ENCODE results near the gene CYFIP1. TPM values are rescaled to one million over a fixed set of nuclear protein-coding genes. Genes with fewer than 3 reads are reported as not detected.

The CYFIP1 gene
- total RNA-seq, 4 donors from 2014 or later = 86.8 to 131 (median 105) TPM

DNA sequence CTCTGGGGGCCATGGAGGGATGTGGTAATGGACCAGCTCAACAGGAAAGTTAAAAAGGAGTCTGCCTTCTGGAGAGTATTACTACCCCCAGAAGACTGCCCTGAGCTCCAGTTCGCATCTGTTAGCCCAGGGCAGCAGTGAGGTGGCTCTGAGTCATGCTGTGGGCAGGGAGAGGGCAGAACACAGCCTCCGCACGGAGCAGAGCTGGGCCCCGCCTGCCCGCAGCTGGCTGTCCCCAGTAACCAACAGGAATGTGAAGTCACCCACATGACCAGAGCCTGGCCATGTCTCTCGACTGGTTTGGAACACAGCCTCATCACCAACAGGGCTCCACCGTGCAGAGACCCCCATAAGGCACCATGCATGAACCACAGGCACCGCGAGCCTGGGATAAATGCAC lies 62.1 kb downstream of the CYFIP1 start:
- 100% methylated on average over 5 of the region's 9 CpGs for WGBS
- peaks cover 42 to 88% (median 70%) of the 10 kb centered on the region in 4 donors for H3K36me3 ChIP-seq
- intact Hi-C loops (cut with DNase I) = no loop called here
- no peak for TF ChIP-seq POLR2A (IDR thresholded peaks at IDR 0.05; ENCODE audit: low read depth)
- H3K4me1 ChIP-seq = peaks cover 0 to 4% (median 0%) of the 10 kb centered on the region in 4 donors
- H3K4me3 ChIP-seq = no peak overlapping the region
- no peaks in the 10 kb centered on the region for H3K27me3 ChIP-seq
- DNase-seq (ENCODE audit: extremely low spot score) = no peak
- no peaks in the 10 kb centered on the region for H3K9me3 ChIP-seq
- H3K27ac ChIP-seq (replicated peaks in 1 of 4) = no peak overlapping the region

DNA sequence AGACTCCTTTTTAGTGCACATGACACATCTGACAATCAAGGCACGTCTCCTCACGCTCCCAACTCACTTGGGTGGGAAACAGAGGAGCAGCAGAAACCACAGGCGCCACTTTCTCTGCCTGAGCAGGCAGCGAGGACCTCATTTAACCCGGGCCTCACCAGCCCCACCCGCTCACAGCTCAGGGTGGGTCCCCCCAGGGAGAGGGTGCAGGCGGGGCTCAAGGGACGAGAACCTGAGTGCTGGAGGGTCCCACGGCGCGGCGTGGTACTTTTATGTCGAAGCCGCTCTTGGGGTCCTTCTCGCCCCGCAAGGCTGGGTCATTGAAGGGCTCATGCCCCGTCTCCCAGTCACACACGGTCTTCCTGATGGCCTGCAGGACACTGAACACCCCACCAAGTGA lies 62.6 kb downstream of the CYFIP1 start:
- intact Hi-C loops (cut with DNase I) = no loop called here
- Histone ChIP-seq H3K27ac (replicated peaks in 1 of 4) (no peak overlapping the region), H3K27me3 (no peaks in the 10 kb centered on the region), H3K4me1 (peaks cover 0 to 4% (median 0%) of the 10 kb centered on the region in 4 donors), H3K36me3 (peaks cover 47 to 88% (median 73%) of the 10 kb centered on the region in 4 donors), H3K9me3 (no peaks in the 10 kb centered on the region), H3K4me3 (no peak overlapping the region)
- TF ChIP-seq EP300 (IDR thresholded peaks at IDR 0.05) = no peak
- no peak for TF ChIP-seq POLR2AphosphoS5 (IDR thresholded peaks at IDR 0.05)
- TF ChIP-seq, protein P1, sequence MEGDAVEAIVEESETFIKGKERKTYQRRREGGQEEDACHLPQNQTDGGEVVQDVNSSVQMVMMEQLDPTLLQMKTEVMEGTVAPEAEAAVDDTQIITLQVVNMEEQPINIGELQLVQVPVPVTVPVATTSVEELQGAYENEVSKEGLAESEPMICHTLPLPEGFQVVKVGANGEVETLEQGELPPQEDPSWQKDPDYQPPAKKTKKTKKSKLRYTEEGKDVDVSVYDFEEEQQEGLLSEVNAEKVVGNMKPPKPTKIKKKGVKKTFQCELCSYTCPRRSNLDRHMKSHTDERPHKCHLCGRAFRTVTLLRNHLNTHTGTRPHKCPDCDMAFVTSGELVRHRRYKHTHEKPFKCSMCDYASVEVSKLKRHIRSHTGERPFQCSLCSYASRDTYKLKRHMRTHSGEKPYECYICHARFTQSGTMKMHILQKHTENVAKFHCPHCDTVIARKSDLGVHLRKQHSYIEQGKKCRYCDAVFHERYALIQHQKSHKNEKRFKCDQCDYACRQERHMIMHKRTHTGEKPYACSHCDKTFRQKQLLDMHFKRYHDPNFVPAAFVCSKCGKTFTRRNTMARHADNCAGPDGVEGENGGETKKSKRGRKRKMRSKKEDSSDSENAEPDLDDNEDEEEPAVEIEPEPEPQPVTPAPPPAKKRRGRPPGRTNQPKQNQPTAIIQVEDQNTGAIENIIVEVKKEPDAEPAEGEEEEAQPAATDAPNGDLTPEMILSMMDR (IDR thresholded peaks at IDR 0.05) = no peak
- 91% methylated on average over 3 of the region's 18 CpGs for WGBS
- DNase-seq (ENCODE audit: extremely low spot score) = no peak

DNA sequence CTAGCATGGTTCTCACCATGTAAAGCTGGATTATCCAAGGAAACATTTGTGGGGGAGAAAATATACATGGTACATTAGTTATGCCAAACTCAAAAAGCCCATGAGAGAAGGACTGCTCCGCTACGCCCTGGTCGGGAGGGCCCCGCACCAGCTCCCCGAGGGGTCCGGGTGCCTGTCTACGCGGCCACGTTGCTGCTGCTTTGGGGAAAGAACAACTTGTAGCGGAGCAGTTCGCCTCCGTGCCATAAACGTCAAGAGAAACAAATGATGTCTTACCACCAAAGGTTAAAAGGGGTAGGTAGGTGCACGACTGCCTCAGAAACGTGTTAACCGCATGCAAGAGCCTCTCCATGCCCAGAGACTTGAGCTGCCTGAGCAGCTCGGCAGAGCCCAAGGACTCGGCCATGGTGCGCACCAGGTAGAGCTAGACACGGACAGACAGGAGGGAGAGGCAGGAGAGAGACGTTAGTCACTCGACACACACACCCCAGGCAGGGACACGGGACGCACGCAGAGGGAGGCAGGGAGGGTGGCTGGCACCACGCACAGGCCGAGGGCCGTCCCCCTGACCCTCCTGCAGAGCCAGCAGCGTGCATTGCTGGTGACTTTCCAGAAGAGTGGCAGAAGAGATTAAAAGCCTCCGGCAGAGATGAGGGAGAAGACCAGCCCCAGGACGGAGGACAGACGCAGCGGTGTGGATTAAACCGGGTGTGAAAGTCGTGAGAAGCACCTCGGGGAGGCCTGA lies 63.4 kb downstream of the CYFIP1 start:
- 94% methylated on average over 35 of the region's 36 CpGs for WGBS
- Histone ChIP-seq H3K27ac (replicated peaks in 1 of 4) (no peak overlapping the region), H3K4me3 (no peak overlapping the region), H3K4me1 (peaks cover 0 to 4% (median 0%) of the 10 kb centered on the region in 4 donors), H3K36me3 (peaks cover 55 to 88% (median 74%) of the 10 kb centered on the region in 4 donors), H3K27me3 (no peaks in the 10 kb centered on the region), H3K9me3 (no peaks in the 10 kb centered on the region)
- no peak for TF ChIP-seq POLR2AphosphoS5 (IDR thresholded peaks at IDR 0.05)
- TF ChIP-seq, protein P1 (IDR thresholded peaks at IDR 0.05) = no peak
- TF ChIP-seq EP300 (IDR thresholded peaks at IDR 0.05) = no peak
- no peak for TF ChIP-seq POLR2A (IDR thresholded peaks at IDR 0.05; ENCODE audit: low read depth)
- intact Hi-C loops (cut with DNase I) = no loop called here
- no peak for DNase-seq (ENCODE audit: extremely low spot score)

DNA sequence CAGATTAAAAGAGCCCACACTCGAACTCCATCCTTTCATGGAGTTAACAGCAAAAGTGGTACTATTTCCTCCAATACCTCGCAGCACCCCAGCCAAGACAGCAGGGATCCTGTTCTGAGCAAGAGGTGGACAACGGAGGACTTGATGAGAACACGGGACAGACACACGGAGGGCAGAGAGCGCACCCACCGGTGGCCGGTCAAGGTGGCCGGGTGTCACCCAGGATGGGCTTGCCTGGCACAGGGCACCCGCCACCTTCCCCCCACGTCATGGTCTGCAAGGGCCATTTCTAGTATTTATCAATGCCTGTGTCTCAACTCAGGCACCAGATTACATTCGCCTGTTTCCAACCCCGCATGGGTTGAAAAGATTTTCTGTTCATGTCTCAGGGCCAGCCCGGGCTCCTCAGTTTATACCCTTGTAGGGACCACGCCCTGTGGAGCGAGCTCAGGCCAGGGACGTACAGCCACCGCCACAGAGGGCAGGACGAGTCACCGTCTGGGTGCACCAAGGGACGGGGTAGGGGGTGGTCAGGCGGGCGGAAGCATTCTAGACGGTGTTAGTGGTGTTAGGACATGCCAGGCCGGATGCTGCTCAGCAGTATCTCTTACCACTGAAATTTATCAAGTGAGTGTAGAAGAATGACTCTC lies 64.2 kb downstream of the CYFIP1 start:
- WGBS = 95% methylated on average over 25 of the region's 25 CpGs
- Histone ChIP-seq H3K4me1 (peaks cover 0 to 4% (median 0%) of the 10 kb centered on the region in 4 donors), H3K36me3 (peaks cover 63 to 90% (median 81%) of the 10 kb centered on the region in 4 donors), H3K27ac (replicated peaks in 1 of 4) (no peak overlapping the region), H3K4me3 (no peak overlapping the region), H3K27me3 (no peaks in the 10 kb centered on the region), H3K9me3 (no peaks in the 10 kb centered on the region)
- TF ChIP-seq, protein P1 (IDR thresholded peaks at IDR 0.05) = no peak
- TF ChIP-seq POLR2A (IDR thresholded peaks at IDR 0.05; ENCODE audit: low read depth) (no peak), EP300 (IDR thresholded peaks at IDR 0.05) (no peak), POLR2AphosphoS5 (IDR thresholded peaks at IDR 0.05) (no peak)
- no peak for DNase-seq (ENCODE audit: extremely low spot score)
- intact Hi-C loops (cut with DNase I) = no loop called here

DNA sequence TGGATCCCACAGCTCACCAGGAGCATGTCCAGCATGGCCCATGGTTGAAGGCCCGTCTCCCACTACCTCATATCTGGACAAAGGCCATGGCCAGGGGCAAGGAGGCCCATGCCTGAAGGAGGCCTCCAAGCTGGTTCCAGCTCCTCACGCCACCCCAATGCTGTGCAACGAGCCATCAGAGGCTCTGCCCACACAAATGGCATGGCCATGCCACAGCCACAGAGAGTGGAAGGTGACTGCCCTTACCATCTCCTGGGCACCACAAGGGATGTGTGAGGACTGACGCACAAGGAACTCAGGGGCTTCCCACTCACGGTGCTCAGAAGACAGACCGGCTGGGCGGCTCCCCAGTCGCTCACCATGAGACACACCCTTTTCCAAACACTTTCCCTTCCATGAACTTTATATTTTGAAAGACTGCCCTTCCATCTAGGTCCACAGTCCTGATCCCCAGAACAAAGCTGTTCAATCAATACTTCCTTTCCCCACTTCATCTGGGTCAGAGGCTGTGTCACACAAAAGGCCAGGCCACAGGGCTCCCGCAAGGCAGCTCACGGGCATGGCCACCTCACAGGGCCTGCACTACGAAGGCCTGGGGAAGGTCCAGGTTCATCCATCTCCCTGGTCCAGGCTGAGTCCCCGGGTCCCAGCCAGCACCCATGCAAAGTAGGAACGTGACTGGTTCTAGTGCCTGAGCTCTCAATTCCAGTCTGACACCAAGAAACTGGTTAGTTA lies 66.4 kb downstream of the CYFIP1 start:
- Histone ChIP-seq H3K4me3 (no peak overlapping the region), H3K27ac (replicated peaks in 1 of 4) (no peak overlapping the region), H3K36me3 (peaks cover 79 to 100% (median 98%) of the 10 kb centered on the region in 4 donors), H3K4me1 (no peaks in the 10 kb centered on the region), H3K27me3 (no peaks in the 10 kb centered on the region), H3K9me3 (no peaks in the 10 kb centered on the region)
- WGBS = 95% methylated on average over 11 of the region's 13 CpGs
- no peak for DNase-seq (ENCODE audit: extremely low spot score)
- intact Hi-C loops (cut with DNase I) = no loop called here
- no peak for TF ChIP-seq POLR2AphosphoS5 (IDR thresholded peaks at IDR 0.05)
- TF ChIP-seq, protein P1 (IDR thresholded peaks at IDR 0.05) = no peak
- TF ChIP-seq EP300 (IDR thresholded peaks at IDR 0.05) = no peak
- TF ChIP-seq POLR2A (IDR thresholded peaks at IDR 0.05; ENCODE audit: low read depth) = no peak
